CD4-positive, alpha-beta T cell treated with Interferon gamma for 1 hour (primary cell): Measurements from ENCODE around the gene HEBP1.

Experiments
- DNase-seq: peaks from one replicate; pipeline ENCODE4 v3.0.0-alpha.2; 2020

HEBP1 gene

GRCh38 chr12:12947902-12948301, 52.2 kb downstream of the HEBP1 start:
- no peak for DNase-seq

- DNase-seq = no peak
Measured at GRCh38 chr12:12946686-12947355, 53.2 kb downstream of the HEBP1 start.

GRCh38 chr12:12945591-12945990, 54.5 kb downstream of the HEBP1 start:
- no peak for DNase-seq

GRCh38 chr12:12943586-12944260, 56.3 kb downstream of the HEBP1 start:
- no peak for DNase-seq

GRCh38 chr12:12941450-12942350, 58.4 kb downstream of the HEBP1 start:
- DNase-seq = no peak

GRCh38 chr12:12939888-12940287, 60.2 kb downstream of the HEBP1 start:
- DNase-seq = no peak

GRCh38 chr12:12938541-12938940, 61.5 kb downstream of the HEBP1 start:
- DNase-seq = no peak

- no peak for DNase-seq
Measured at GRCh38 chr12:12936983-12937491, 63.0 kb downstream of the HEBP1 start.

GRCh38 chr12:12934556-12934955, 65.5 kb downstream of the HEBP1 start:
- DNase-seq = no peak

- no peak for DNase-seq
Measured at GRCh38 chr12:12933742-12934141, 66.3 kb downstream of the HEBP1 start.

GRCh38 chr12:12930633-12931219, 69.3 kb downstream of the HEBP1 start:
- no peak for DNase-seq

GRCh38 chr12:12929696-12930095, 70.4 kb downstream of the HEBP1 start:
- DNase-seq = no peak

GRCh38 chr12:12927211-12928079, 72.6 kb downstream of the HEBP1 start:
- peak; percentile 68 for DNase-seq

- no peak for DNase-seq
Measured at GRCh38 chr12:12926571-12927071, 73.4 kb downstream of the HEBP1 start.

- no peak for DNase-seq
Measured at GRCh38 chr12:12925388-12925787, 74.7 kb downstream of the HEBP1 start.
